ENCODE data around the gene MEP1A. TPM values are rescaled to one million over a fixed set of nuclear protein-coding genes. Genes with fewer than 3 reads are reported as not detected.
"Not testable (repeated sequence)": the region's sequence is repeated elsewhere in the genome, so short reads cannot be mapped to it uniquely, and the experiment has no call there.

MEP1A gene, protein sequence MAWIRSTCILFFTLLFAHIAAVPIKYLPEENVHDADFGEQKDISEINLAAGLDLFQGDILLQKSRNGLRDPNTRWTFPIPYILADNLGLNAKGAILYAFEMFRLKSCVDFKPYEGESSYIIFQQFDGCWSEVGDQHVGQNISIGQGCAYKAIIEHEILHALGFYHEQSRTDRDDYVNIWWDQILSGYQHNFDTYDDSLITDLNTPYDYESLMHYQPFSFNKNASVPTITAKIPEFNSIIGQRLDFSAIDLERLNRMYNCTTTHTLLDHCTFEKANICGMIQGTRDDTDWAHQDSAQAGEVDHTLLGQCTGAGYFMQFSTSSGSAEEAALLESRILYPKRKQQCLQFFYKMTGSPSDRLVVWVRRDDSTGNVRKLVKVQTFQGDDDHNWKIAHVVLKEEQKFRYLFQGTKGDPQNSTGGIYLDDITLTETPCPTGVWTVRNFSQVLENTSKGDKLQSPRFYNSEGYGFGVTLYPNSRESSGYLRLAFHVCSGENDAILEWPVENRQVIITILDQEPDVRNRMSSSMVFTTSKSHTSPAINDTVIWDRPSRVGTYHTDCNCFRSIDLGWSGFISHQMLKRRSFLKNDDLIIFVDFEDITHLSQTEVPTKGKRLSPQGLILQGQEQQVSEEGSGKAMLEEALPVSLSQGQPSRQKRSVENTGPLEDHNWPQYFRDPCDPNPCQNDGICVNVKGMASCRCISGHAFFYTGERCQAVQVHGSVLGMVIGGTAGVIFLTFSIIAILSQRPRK
- not detected for total RNA-seq

DNA sequence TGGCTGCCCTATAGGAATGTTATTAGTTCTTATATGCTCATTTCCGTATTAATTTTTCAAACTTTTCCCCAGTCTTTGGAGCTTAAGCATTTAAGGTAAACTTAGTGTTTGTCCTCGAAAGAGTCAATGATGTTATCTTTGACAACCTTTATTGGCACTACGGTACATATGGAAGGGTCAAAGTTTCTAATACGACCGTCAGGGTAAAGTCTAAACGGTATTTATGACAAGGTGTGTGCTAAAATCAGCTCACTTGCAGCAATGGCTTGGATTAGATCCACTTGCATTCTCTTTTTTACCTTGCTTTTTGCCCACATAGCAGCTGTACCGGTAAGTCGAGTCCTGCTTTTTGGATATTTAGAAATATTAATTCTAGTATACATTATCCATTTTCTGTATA lies at the start of gene MEP1A:
Gene MEP1A, plus strand, starts transcription at position 252 of the 400 bp plus-strand sequence. Its CDS starts 10 bp downstream, at position 262.
- DNase-seq: no peak

DNA sequence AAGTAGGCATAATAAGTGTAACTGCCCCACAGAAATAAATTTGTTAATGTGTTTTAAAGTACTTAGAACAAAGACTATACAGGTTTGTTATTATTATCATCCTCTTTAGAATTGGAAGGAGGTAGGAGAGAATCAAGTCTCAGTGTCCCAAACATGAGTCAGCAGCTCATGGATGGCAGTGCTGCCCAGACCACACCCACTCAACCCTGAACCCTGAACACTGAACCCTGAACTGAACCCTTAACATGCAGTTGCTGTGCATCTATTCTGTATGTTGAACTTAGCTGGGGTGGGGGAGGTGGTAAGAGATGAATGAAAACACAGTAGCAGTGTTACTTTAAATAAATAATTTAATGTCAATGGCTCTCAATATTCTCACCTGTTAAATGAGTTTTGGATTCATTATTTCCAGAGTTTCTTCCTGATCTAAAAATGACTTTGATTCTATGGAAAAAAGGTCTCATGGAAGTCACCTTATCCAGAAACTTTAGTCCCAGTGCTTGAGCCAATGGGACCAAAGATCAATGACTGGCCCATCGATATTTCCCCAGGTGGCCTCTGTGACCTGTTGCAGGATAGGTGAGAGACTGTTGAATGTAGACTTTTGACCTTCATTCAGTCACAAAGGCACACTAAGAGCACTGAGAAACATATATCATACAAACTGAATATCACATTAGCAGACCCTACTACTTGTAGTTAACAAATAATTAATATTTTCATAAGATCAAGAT lies 49.6 kb upstream of the MEP1A start:
- DNase-seq: no peak

DNA sequence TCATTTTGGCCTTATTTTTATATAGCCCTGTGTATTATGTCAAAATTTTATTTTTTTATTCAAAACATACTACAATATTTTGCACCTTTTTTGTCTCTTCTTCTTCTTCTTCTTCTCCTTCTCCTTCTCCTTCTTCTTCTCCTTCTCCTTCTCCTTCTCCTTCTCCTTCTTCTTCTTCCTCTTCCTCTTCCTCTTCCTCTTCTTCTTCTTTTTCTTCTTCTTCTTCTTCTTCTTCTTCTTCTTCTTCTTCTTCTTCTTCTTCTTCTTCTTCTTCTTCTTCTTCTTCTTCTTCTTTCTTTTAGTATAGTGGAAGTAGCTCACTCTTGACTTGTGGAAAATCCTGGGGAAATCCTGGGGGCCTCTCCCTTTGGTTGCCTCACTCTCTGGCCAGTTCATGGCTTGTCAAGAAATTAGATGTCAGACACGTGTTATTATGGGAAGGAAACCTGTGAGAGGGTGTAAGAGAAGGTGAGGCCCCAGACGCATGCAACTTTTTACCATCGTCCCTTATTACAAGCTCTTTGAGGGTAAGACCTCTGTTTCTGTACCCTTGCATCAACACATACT lies 48.9 kb upstream of the MEP1A start:
- not testable (repeated sequence) for DNase-seq

DNA sequence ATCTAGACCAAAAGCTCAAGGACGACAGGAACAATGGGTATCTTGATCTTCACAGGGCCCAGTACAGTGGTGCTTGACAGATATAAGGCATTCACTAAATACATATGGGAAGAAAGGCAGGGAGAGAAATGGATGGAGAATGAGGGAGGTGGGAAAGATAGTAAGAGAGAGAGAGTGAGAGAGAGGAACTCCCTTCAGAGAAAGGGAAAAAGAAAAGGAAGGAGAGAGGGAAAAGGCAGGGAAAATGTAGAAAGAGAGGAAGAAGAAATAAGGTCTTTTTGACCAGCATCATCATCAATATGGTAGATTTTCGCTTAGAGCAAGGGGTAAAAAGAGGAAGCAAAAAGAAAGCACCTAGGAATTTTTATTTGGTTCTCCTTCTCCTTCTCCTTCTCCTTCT lies 47.2 kb upstream of the MEP1A start:
- no peak for DNase-seq

DNA sequence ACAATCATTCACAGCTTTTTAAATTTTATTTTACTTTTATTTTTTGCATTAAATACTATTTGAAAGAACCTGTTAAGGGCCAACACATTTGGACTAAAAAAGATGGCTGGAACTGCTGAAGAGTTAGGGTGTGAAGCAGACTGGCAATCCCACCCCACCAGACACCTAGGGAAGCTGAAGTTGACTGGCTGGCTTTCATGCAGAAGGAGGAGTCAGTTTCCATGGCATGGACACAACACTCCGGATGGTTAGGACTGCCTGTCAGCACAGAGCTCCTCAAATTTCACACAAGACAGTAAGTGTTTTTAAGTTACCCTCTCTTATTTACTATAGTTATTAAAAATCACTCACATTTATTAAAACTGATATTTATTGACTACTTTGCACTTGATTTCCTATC lies 46.5 kb upstream of the MEP1A start, which contains the start of gene ANKRD66:
Gene ANKRD66, plus strand, starts transcription at position 238 of the 400 bp plus-strand sequence. CDS start 5,016 bp downstream, outside the sequence.
- peak; percentile 38 for DNase-seq

DNA sequence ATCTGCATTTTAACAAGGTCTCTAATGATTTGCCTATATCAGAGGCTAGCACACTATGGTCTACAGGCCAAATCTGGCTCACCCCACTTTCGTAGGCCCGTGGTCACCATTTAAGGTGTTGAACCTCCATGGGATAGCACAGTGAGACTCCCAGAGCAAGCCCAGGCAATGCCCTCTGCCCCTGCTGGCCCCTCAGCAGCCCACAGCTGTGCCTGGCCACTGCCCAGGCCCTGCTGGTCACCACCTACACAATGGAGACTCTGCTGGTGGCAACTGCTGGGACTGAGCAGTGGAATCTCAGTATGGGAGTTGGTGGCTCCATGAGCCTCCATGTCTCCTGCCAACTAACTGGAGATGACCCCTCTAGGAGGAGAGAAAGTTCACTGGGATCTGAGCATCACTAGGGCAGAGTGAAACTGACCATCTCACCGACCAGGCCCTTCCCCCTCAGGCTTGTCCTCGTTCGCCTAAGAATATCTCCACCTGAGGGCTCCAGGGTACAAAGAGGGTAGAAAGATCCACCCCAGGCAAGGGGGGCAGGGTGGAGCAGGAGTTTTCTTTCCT lies 44.2 kb upstream of the MEP1A start:
- no peak for DNase-seq

DNA sequence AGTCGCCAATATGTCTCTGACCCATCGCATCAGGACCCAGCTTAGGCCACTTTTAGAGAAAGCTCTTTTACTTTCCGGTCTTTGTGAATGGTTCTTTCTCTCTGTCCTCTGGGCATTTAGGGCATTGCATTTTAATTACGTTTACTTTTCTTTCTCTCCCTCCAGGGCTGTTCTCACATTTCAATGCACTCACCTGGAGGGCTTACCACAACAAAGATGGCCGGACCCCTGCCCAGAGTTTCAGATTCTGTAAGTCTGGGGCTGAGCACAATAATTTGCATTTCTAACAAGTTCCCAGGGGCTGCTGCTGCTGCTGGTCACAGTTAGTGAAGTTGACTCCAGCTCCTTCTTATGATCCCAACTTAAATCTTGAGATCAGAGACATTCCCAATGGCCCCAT lies 43.5 kb upstream of the MEP1A start:
- DNase-seq: no peak

DNA sequence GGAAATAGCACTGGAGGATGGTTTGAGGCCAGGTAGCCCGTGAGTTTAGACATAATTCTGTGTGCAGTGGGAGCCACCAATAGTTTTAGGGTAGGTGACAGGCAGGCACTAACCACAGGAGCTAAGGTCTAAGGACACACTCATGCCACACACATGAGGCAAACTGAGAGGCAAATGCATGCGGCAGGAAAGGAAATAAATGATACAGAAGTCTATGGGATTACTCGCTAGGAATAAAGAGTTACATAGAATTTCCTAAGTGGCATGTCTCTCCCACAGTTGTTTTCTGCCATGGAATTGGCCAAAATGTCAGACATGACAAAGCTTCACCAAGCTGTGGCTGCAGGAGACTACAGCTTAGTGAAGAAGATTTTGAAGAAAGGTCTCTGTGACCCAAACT lies 41.5 kb upstream of the MEP1A start:
- DNase-seq: no peak

DNA sequence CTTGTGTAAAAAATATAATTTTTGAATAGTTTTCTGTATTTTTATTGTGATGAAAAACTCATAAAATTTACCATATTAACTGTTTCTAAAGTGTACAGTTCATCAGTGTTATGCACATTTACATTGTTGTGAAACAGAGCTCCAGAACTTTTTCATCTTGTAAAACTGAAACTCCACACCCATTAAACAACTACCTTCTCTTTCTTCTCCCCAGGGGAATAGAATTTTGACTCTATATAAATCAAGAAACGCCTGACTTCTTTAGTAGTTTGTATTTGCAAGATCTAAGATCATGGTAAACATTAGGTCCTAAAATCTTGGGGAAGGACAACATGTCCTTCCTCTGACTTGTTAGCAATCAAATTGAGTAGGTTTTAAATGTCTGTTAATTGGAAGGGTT lies 37.3 kb upstream of the MEP1A start:
- DNase-seq: no peak

DNA sequence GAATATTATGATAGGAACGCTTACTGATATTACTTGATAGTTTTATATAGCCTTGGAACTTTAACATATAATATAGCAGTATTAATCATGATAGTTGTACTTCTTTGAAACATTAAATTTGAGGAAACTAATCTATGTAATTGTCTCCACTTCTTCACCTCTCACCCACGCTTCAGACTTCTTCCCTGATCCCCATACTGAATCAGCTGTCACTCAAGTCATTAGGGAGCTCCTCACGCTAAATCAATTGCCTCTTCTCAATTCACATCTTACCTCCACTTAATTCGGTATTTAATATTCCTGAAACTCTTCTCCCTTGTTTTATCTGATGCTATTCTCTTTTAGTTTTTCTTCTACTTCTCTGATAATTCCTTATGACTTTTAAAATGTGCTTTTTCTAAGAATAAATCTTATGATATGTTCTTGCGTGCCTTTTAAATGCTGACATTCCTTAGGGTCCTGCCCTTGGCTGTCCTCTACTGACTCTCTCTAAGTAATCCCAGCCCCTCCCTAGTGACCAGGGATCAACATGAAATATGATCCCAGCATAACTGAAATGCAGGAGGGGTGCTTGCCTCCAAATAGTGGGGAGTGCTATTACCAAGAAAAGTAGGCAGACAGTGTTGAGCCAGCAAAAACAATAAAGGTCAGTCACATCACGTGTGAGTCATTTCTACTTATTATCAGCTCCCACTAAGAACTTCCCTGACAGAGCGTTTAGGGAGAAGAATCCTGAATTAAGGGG lies 36.5 kb upstream of the MEP1A start:
- peak; percentile 35 for DNase-seq

DNA sequence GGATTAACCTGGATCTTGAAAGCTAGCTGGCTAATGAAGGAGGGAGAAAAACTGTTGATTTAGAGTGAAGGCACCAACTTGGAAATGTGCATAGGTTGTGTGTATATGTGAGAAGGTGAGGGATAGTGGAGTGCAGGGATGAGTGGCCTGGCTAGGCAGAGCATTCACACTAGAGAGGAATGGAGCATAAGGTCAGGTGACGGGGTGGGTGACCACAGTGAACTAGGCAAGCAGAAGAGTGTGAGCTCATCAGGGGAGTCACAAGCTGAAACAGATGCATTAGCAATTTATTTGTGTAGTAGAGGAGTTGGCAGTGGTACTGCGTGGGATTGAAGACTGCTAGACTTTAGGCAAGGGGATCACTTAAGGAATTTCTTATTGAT lies 36.0 kb upstream of the MEP1A start:
- DNase-seq: no peak

DNA sequence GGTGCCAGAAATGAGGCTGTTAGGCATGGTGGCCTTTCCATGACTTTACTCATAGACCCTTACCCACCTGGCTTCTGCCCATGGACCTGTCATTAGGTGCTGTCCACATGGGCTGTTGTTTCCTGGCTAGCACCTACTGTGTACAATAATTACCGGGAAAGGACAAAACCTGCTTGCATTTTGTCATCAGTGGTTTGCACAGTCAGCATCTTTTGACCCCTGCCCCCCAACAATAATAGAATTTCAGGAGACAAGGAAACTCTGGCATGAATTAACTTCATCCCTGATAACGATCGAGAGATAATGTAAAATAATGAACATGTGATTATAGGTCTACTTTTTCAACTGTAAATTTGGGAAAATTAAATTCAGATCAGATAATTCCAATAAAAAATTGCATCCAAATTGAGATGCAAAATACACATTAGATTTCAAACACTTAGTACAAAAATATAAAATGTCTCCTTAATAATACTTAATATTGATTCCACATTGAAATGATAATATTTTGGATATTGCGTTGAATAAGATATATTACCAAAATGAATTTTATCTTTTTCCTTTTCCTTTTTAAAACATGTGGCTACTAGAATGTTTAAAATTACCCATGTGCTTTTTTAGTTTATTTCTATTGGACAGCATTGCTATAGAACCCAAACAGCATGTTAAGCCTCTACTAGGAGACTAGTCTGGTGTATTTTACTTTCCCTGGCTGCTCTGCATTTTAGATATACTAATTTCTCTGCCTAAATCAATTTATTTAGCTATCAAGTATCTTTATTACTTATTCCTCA lies 34.0 kb upstream of the MEP1A start:
- no peak for DNase-seq

DNA sequence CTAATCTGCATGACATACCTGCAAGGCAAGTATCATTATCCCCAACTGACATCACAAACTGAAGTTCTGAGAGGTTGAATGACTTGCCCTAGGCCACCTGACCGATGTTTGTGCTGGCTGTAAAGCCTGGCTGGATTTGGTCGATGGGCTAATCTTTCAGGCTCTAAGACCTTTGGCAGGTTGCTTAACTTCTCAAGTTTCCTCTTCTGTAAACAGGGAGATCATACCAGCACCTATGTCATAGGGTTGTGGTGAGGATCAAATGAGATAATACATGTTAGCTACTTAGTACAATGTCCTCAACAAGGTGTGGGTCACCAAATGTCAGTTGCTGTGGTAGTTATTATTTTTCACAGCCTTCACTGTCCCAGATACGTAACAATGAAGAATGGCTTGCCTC lies 32.3 kb upstream of the MEP1A start:
- DNase-seq: no peak

DNA sequence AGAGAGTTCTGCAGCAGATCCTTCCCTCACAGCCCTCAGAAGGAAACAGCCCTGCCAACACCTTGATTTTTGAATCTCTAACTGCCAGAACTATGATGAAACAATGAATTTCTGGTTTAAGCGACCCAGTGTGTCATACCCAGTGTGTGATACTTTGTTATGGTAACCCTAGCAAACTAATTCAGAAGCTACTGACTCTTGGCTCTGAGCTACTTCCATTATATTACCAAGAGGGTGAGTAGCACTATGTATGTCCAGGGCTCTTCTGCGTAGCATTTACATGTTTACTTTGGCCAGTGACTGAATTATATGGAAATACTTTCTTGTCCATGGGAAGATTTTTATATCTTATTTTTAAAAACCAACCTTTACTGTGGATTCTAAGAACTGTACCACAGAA lies 29.7 kb upstream of the MEP1A start:
- DNase-seq: no peak

DNA sequence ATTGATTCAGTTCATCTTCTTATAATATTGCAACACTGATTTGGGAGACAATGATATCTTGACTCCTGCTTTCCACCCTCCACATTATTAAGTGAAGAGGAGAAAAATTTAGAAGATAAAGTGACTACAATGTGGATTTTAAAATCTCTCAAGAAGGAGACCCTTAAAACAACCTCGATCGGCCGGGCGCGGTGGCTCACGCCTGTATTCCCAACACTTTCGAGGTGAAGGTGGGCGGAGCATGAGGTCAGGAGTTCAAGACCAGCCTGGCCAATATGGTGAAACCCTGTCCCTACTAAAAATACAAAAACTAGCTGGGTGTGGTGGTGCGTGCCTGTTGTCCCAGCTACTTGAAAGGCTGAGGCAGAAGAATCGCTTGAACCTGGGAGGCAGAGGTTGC lies 28.9 kb upstream of the MEP1A start:
- DNase-seq: not testable (repeated sequence)

DNA sequence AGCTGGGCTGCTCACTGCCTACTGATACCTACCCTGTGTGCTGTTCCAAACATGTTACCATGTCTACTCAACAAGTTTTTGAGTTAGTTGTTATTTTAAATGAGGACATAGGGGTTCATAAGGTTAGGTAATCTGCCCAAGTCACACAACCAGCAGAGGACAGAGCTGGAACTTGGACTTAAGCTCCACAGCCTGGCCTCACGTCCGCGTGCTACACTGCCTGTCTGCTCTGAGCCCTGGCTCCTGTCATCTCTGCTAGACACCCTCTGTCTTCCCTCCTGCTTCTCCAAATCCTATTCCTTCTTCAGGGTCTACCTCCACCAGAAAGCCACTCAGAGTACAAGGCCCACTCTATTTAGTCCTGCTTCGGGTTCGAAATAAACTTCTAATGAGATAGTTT lies 28.2 kb upstream of the MEP1A start:
- no peak for DNase-seq

DNA sequence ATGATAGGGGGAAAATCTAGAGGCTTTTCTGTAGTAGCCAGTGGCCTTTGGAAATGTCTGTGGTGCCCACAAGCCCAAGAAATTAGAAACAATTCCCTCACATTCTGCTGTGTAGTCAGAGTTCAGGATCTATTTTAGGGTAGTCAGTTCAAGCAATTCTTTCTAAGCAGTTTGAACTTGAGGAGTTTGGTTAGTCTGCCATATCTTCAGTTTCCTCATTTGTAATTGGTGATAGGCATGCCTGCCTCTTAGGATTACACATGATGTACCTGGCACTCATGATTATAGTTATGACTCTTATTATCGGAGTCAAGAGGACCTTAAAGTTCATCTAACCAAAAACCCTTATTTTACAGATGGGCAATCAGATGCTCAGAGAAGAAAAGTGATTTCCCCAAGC lies 21.2 kb upstream of the MEP1A start:
- no peak for DNase-seq

DNA sequence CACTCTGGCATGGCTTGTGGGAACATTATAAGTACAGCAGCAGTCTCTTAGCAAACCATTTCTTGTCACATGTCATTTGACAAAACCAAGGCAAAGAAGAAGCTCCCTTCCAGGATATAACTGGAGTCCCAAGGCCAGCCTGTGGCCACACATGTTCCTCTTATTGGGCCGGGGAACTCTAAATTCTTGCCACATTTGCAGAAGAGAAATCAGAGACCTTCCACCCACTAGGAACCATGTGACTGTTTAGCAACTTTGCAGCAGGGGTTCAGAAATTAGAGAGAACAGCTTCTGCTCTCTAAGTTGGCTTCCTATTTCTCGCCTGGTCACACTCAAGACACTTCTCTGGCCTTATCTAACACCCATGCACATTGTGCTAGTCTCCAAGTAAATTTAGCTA lies 20.4 kb upstream of the MEP1A start:
- DNase-seq: peak; percentile 18

DNA sequence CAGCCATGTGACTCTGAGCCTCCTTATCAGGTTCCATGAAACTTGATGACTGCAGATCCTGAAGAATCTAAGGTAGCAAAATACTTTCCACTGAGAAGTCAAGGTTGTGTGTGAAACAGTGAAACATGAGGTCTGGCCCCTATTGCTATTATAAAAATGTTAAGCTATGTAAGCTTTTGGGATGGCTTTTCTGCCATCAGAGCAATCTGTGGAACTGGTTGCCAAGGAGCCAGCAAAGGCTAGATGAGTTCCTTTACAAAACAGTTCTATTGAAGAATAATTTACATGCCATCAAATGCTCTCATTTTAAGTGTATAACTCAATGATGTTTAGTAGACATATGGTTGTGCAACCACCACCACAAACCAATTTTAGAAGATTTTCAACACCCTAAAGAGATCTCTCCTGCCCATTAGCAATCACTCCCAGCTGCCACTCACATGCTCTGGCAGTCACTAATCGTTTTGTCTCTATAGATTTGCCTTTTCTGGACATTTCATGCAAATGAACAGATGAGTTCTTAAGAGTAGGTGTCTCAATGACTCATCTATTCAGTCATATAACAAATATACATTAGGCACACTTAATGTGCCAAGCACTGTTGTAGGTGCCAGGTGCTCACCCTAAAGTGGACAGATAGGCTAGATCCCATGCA lies 19.9 kb upstream of the MEP1A start:
- DNase-seq: no peak

DNA sequence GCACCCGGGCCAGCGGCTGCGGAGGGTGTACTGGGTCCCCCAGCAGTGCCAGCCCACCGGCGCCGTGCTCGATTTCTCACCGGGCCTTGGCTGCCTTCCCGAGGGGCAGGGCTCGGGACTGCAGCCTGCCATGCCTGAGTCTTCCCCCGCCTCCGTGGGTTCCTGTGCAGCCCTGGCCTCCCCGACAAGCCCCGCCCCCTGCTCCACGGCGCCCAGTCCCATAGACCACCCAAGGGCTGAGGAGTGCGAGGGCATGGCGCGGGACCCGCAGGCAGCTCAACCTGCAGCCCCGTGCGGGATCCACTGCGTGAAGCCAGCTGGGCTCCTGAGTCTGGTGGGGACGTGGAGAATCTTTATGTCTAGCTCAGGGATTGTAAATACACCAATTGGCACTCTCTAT lies 18.5 kb upstream of the MEP1A start:
- not testable (repeated sequence) for DNase-seq

All from tongue (tissue), 2 donors.